ENCODE measurements around the gene HOXA13.

- TF ChIP-seq CTCF (conservative IDR thresholded peaks at IDR 0.05 in 1 of 2, IDR thresholded peaks at IDR 0.05 in 1 of 2; ENCODE audit: extremely low read depth in 1 of 2, insufficient read depth in 1 of 2, low read depth in 1 of 2, low read length in 2 of 2) (no peak), EZH2 (IDR thresholded peaks at IDR 0.05; ENCODE audit: borderline replicate concordance, low read length) (no peak)
Observed at GRCh38 chr7:27149842-27150567, 49.9 kb downstream of the HOXA13 start.
